HCT116 (cell line): ENCODE results near the gene ESPNL.

ENCODE experiments used
- CEBPB ChIP-seq: IDR thresholded peaks from 2 replicates; pipeline ENCODE4 v1.6.1; 2012; ENCODE audit warnings: low read depth
- CTCF ChIP-seq, 3 experiments: fragments of 200-600 bp in 1 of 3; sonication (generic) in 1 of 3; IDR thresholded peaks in 2 of 3; conservative IDR thresholded peaks in 1 of 3; 2 replicates each; pipeline ENCODE4 v1.5.1; 2012 to 2017; ENCODE audit warnings: low read depth in 2 of 3, low read length in 2 of 3, antibody characterized with exemption in 1 of 3, borderline replicate concordance in 1 of 3, control low read depth in 1 of 3, mild to moderate bottlenecking in 1 of 3, mixed read lengths in 1 of 3, mixed run types in 1 of 3, moderate library complexity in 1 of 3; ENCODE audit not compliant: insufficient read depth in 1 of 3
- EZH2 ChIP-seq: fragments of 200-600 bp; sonication (generic); IDR thresholded peaks from 2 replicates; pipeline ENCODE4 v1.6.1; 2017; ENCODE audit warnings: antibody characterized with exemption, mixed run types
- EZH2phosphoT487 ChIP-seq: fragments of 200-600 bp; IDR thresholded peaks from 2 replicates; pipeline ENCODE4 v1.6.1; 2018; ENCODE audit warnings: antibody characterized with exemption, borderline replicate concordance
- FOSL1 ChIP-seq: IDR thresholded peaks from 2 replicates; pipeline ENCODE4 v1.6.1; 2012; ENCODE audit warnings: low read depth
- JUND ChIP-seq: IDR thresholded peaks from 2 replicates; pipeline ENCODE4 v1.6.1; 2012
- MAX ChIP-seq: IDR thresholded peaks from 2 replicates; pipeline ENCODE4 v1.6.1; 2012
- POLR2A ChIP-seq: IDR thresholded peaks from 2 replicates; pipeline ENCODE4 v1.7.0; 2011; ENCODE audit warnings: borderline replicate concordance; ENCODE audit not compliant: insufficient read depth, insufficient read length; ENCODE audit errors: extremely low read depth
- POLR2AphosphoS5 ChIP-seq: IDR thresholded peaks from 2 replicates; pipeline ENCODE4 v1.6.1; 2011; ENCODE audit warnings: mild to moderate bottlenecking, low read depth, low read length, moderate library complexity
- RAD21 ChIP-seq: IDR thresholded peaks from 2 replicates; pipeline ENCODE4 v1.6.1; 2012; ENCODE audit warnings: low read depth, mild to moderate bottlenecking
- REST ChIP-seq: IDR thresholded peaks from 2 replicates; pipeline ENCODE4 v1.6.1; 2012; ENCODE audit warnings: low read depth
- SP1 ChIP-seq: IDR thresholded peaks from 2 replicates; pipeline ENCODE4 v1.6.1; 2012; ENCODE audit warnings: low read depth
- ZNF274 ChIP-seq: fragments of 200-500 bp; sonication (Bioruptor generic); IDR thresholded peaks from 2 replicates; pipeline ENCODE4 v1.6.1; 2014; ENCODE audit warnings: mild to moderate bottlenecking, low read depth, low read length, inconsistent platforms
- TF ChIP-seq, protein P1 (sequence below): IDR thresholded peaks from 2 replicates; pipeline ENCODE4 v1.6.1; 2011; ENCODE audit warnings: mild to moderate bottlenecking, low read length, moderate library complexity; ENCODE audit not compliant: insufficient replicate concordance; ENCODE audit errors: extremely low read depth

- no peak for TF ChIP-seq POLR2A
- TF ChIP-seq CTCF (IDR thresholded peaks at IDR 0.05 in 2 of 3, conservative IDR thresholded peaks at IDR 0.05 in 1 of 3; ENCODE audit: borderline replicate concordance in 1 of 3, insufficient read depth in 1 of 3, low read depth in 2 of 3, low read length in 2 of 3) = no peak
- TF ChIP-seq RAD21 = no peak
- no peak for TF ChIP-seq SP1
- no peak for TF ChIP-seq REST
- no peak for TF ChIP-seq EZH2
- no peak for TF ChIP-seq MAX
- TF ChIP-seq FOSL1 = no peak
- no peak for TF ChIP-seq CEBPB
- TF ChIP-seq JUND = no peak
- TF ChIP-seq POLR2AphosphoS5 = no peak
- TF ChIP-seq ZNF274 = no peak
- TF ChIP-seq EZH2phosphoT487 = no peak
- TF ChIP-seq, protein P1, sequence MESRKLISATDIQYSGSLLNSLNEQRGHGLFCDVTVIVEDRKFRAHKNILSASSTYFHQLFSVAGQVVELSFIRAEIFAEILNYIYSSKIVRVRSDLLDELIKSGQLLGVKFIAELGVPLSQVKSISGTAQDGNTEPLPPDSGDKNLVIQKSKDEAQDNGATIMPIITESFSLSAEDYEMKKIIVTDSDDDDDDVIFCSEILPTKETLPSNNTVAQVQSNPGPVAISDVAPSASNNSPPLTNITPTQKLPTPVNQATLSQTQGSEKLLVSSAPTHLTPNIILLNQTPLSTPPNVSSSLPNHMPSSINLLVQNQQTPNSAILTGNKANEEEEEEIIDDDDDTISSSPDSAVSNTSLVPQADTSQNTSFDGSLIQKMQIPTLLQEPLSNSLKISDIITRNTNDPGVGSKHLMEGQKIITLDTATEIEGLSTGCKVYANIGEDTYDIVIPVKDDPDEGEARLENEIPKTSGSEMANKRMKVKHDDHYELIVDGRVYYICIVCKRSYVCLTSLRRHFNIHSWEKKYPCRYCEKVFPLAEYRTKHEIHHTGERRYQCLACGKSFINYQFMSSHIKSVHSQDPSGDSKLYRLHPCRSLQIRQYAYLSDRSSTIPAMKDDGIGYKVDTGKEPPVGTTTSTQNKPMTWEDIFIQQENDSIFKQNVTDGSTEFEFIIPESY = no peak
Observed at GRCh38 chr2:238182362-238182761, 82.2 kb downstream of the ESPNL start.
